ENCODE results near the gene CPT1C. TPM values are rescaled to one million over a fixed set of nuclear protein-coding genes. Genes with fewer than 3 reads are reported as not detected.

The CPT1C gene
- total and polyA plus RNA-seq, 2 of the 4 experiments (the other 2 are of a cell fraction): 14.2 to 56.1 TPM

- no peak overlapping the region for H3K56ac ChIP-seq (ENCODE audit: extremely low read depth, insufficient read depth, low read length)
- DNase-seq (peak; percentile 28), ATAC-seq (ENCODE audit: low read depth) (no peak)
- no peak overlapping the region for H3K23ac ChIP-seq (ENCODE audit: low read depth, low read length)
- H3K4me2 ChIP-seq (ENCODE audit: low read depth, low read length): no peak overlapping the region
- in situ Hi-C loops (cut with MboI; ENCODE audit: low sequenced_read_pairs) (no loop called here), intact Hi-C loops (cut with micrococcal nuclease) (no loop called here), dilution Hi-C loops (cut with HindIII; ENCODE audit: low sequenced_read_pairs, unreplicated experiment) (no loop called here)
- H3K4me1 ChIP-seq (ENCODE audit: control insufficient read depth, insufficient read depth, low read length): no peaks in the 10 kb centered on the region
- peak overlapping the region; percentile 66 for H2AFZ ChIP-seq (replicated peaks; ENCODE audit: low read length, poor library complexity)
- no peak overlapping the region for H3K27ac ChIP-seq (ENCODE audit: insufficient read depth, low read length)
- no peaks in the 10 kb centered on the region; the same call in 1 of the 2 replicates for H3K9me3 ChIP-seq (ENCODE audit: control insufficient read depth, insufficient read depth, low read length)
- no peak overlapping the region for H2BK20ac ChIP-seq (ENCODE audit: low read depth, low read length)
- no peak overlapping the region for H2BK5ac ChIP-seq (ENCODE audit: low read depth, low read length, poor library complexity, severe bottlenecking)
- H2BK120ac ChIP-seq (ENCODE audit: low read depth, low read length): no peak overlapping the region
- TF ChIP-seq CTCF (conservative IDR thresholded peaks at IDR 0.05; ENCODE audit: low read depth, low read length): no peak
- no peak for TF ChIP-seq MAZ (IDR thresholded peaks at IDR 0.05; ENCODE audit: borderline replicate concordance, low read depth, low read length)
- TF ChIP-seq CEBPB (IDR thresholded peaks at IDR 0.05; ENCODE audit: low read depth, low read length): peak; percentile 36; the same call in 1 of the 2 replicates
- no peak for TF ChIP-seq POLR2A (IDR thresholded peaks at IDR 0.05; ENCODE audit: low read depth, low read length)
- 70% methylated on average over 5 of the region's 9 CpGs; no CpG with 5 or more reads in 1 of the 2 experiments for WGBS, 2 experiments (ENCODE audit: extremely low coverage in 2 of 2, insufficient read length in 1 of 2)
- no peaks in the 10 kb centered on the region for H3K9me1 ChIP-seq (ENCODE audit: insufficient read depth, low read length)
- H4K20me1 ChIP-seq (ENCODE audit: insufficient read depth, low read length): no peaks in the 10 kb centered on the region
- no peak overlapping the region for H3K18ac ChIP-seq (ENCODE audit: low read depth, low read length)
- H2AK5ac ChIP-seq (ENCODE audit: low read depth, low read length): no peak overlapping the region
- H4K5ac ChIP-seq (ENCODE audit: low read depth, low read length): no peak overlapping the region
- H4K8ac ChIP-seq (ENCODE audit: low read depth in 2 of 2, low read length in 2 of 2): 0 out of 4 replicates have a peak overlapping the region, but pooled peaks of 1 of the 2 experiments have one; percentile 1
- no peak overlapping the region for H2BK15ac ChIP-seq (ENCODE audit: low read depth, low read length)
- CTCF ChIA-PET: interaction anchor here (0.6 kb wide), 1 partner anchor 14 kb away, joined by 4 read pairs; no protein-coding TSS in a partner anchor
- H3K27me3 ChIP-seq (ENCODE audit: control insufficient read depth, insufficient read depth, low read length): no peaks in the 10 kb centered on the region
- H3K36me3 ChIP-seq (ENCODE audit: control insufficient read depth, insufficient read depth, low read length): no peaks in the 10 kb centered on the region
- no peak overlapping the region for H3K9ac ChIP-seq (ENCODE audit: low read depth, low read length)
- H3K79me1 ChIP-seq (ENCODE audit: low read depth in 1 of 2, low read length in 2 of 2): no peaks in the 10 kb centered on the region
- no peak overlapping the region for H2AK9ac ChIP-seq (replicated peaks; ENCODE audit: low read depth, low read length, poor library complexity)
- POLR2A ChIA-PET (ENCODE audit: unreplicated experiment): no interaction called here
- no peak overlapping the region for H3K4ac ChIP-seq (ENCODE audit: low read depth, low read length)
- H3K4me3 ChIP-seq (ENCODE audit: insufficient read depth, low read depth, low read length): no peak overlapping the region
- BruUV-seq (replicated peaks): no TSS peak
- H4K91ac ChIP-seq (ENCODE audit: insufficient read depth, low read depth, low read length): no peak overlapping the region
- H3K14ac ChIP-seq (replicated peaks; ENCODE audit: low read depth, low read length): no peak overlapping the region
Measured at GRCh38 chr19:49741210-49741844, 50.4 kb downstream of the CPT1C start.
